CD4-positive, alpha-beta T cell (primary cell): ENCODE measurements around the gene OPTC. TPM values are rescaled to one million over a fixed set of nuclear protein-coding genes. Genes with fewer than 3 reads are reported as not detected.
A peak's percentile ranks its signal among the peaks of the same experiment; 100 is the strongest.

Source experiments
- ATAC-seq: fragments of 200-7000 bp; cut with Tn5 transposase; one replicate; pipeline ENCODE4 v1.10.0; 2022; ENCODE audit warnings: mild to moderate bottlenecking; ENCODE audit not compliant: poor library complexity
- CTCF ChIA-PET: fragments of 350-600 bp; sonication (Branson Sonifier 250); formaldehyde crosslinking; loops from one replicate; lab custom pipeline; 2021; ENCODE audit warnings: antibody characterized with exemption, inconsistent platforms; lab: Charles Lee
- POLR2A ChIA-PET: fragments of 350-600 bp; sonication (Branson Sonifier 250); formaldehyde crosslinking; loops from one replicate; lab custom pipeline; 2021; ENCODE audit warnings: antibody characterized with exemption, inconsistent platforms; lab: Charles Lee
- DNase-seq, 14 experiments: peaks; one replicate each; pipeline ENCODE4 v3.0.0-alpha.2; 2013 to 2020; ENCODE audit warnings: mixed read lengths in 2 of 14
- H3K27ac ChIP-seq, 2 donors: one replicate each; pipeline versions ENCODE4 v1.5.1 to v1.7.0; 2013; ENCODE audit warnings: low read length in 2 of 2, low read depth in 1 of 2, mild to moderate bottlenecking in 1 of 2
- H3K27me3 ChIP-seq, 2 experiments: 1 replicate in 1 of 2; 2 replicates in 1 of 2; pipeline versions ENCODE4 v1.6.1 to v1.7.0; 2013; ENCODE audit warnings: low read length in 2 of 2, control low read depth in 1 of 2, mild to moderate bottlenecking in 1 of 2, moderate library complexity in 1 of 2; ENCODE audit not compliant: insufficient read depth in 2 of 2, control insufficient read depth in 1 of 2
- H3K36me3 ChIP-seq: one replicate; pipeline ENCODE4 v1.6.1; 2013; ENCODE audit warnings: low read length, control low read depth; ENCODE audit not compliant: insufficient read depth
- H3K4me1 ChIP-seq: one replicate; pipeline ENCODE4 v1.6.1; 2013; ENCODE audit warnings: low read length, control low read depth; ENCODE audit not compliant: insufficient read depth
- H3K4me3 ChIP-seq: one replicate; pipeline ENCODE4 v1.5.1; 2013; ENCODE audit warnings: mild to moderate bottlenecking, low read length, moderate library complexity
- H3K9me3 ChIP-seq, 2 experiments: 1 replicate in 1 of 2; 2 replicates in 1 of 2; pipeline versions ENCODE4 v1.6.1 to v1.7.0; 2013; ENCODE audit warnings: low read length in 2 of 2, mild to moderate bottlenecking in 2 of 2, control low read depth in 1 of 2, moderate library complexity in 1 of 2; ENCODE audit not compliant: control insufficient read depth in 1 of 2, insufficient read depth in 1 of 2
- H3K27ac Mint-ChIP-seq: one replicate; pipeline ENCODE4 v1.8.0; 2020; ENCODE audit warnings: mixed read lengths
- H3K27me3 Mint-ChIP-seq: one replicate; pipeline ENCODE4 v1.8.0; 2021; ENCODE audit warnings: mixed read lengths
- H3K36me3 Mint-ChIP-seq: one replicate; pipeline ENCODE4 v1.8.0; 2021; ENCODE audit warnings: low read depth, mixed read lengths
- H3K4me1 Mint-ChIP-seq: one replicate; pipeline ENCODE4 v1.8.0; 2021; ENCODE audit warnings: low read depth, mixed read lengths
- H3K4me3 Mint-ChIP-seq: one replicate; pipeline ENCODE4 v1.8.0; 2020; ENCODE audit warnings: mild to moderate bottlenecking, mixed read lengths
- H3K9me3 Mint-ChIP-seq: one replicate; pipeline ENCODE4 v1.8.0; 2020; ENCODE audit warnings: mixed read lengths
- CTCF ChIP-seq: fragments of 200-600 bp; IDR thresholded peaks from one replicate; pipeline ENCODE4 v1.8.0; 2022; ENCODE audit warnings: antibody characterized with exemption, mild to moderate bottlenecking
- intact Hi-C, 2 experiments: fragments of 100-400 bp; cut with DNase I in 1 of 2; cut with micrococcal nuclease in 1 of 2; formaldehyde crosslinking; loops; one replicate each; pipeline versions ENCODE4 v1.15.1 to v1.9.0; 2023 to 2025; cut with DNase I, micrococcal nuclease
- total RNA-seq, 174 experiments: library from RNA in 2 of 174; stranded (reverse) in 2 of 174; gene quantifications; one replicate each; pipeline ENCODE4 v1.2.3 and lab custom pipeline; 2021 to 2026

The OPTC gene
- total RNA-seq, 2 experiments from 2014 or later: not detected

- peaks cover 5% of the 10 kb centered on the region for H3K4me1 ChIP-seq
- no peaks in the 10 kb centered on the region for H3K9me3 Mint-ChIP-seq
- TF ChIP-seq CTCF: no peak
- intact Hi-C loops: loop anchor here (1.0 to 10.0 kb wide), 6 partner anchors 121 to 861 kb away; no protein-coding TSS in a partner anchor
- no peak overlapping the region for H3K27ac Mint-ChIP-seq
- no peak overlapping the region for H3K27ac ChIP-seq
- H3K4me3 ChIP-seq: no peak overlapping the region
- no peak for DNase-seq
- no peaks in the 10 kb centered on the region for H3K36me3 Mint-ChIP-seq
- POLR2A ChIA-PET: no interaction called here
- no peaks in the 10 kb centered on the region for H3K27me3 Mint-ChIP-seq
- no peaks in the 10 kb centered on the region for H3K36me3 ChIP-seq
- CTCF ChIA-PET: interaction anchor here (1.0 to 2.7 kb wide), 10 partner anchors 111 to 625 kb away, joined by 3 to 17 read pairs (median 4); partner anchors contain the start of gene ATP2B4
- no peaks in the 10 kb centered on the region for H3K9me3 ChIP-seq
- H3K4me1 Mint-ChIP-seq: peaks cover 6% of the 10 kb centered on the region
- no peak for ATAC-seq
- H3K27me3 ChIP-seq: no peaks in the 10 kb centered on the region
- no peak overlapping the region for H3K4me3 Mint-ChIP-seq
These were observed 9.9 kb downstream of the OPTC start for GRCh38 chr1:203503836-203504235.

- H3K27ac ChIP-seq: no peak overlapping the region
- Mint-ChIP-seq H3K4me1 (peaks cover 6% of the 10 kb centered on the region), H3K27ac (no peak overlapping the region), H3K27me3 (no peaks in the 10 kb centered on the region), H3K9me3 (no peaks in the 10 kb centered on the region), H3K36me3 (no peaks in the 10 kb centered on the region), H3K4me3 (no peak overlapping the region)
- peak; percentile 81 for TF ChIP-seq CTCF
- peak; percentile 50 to 89 (median 72) for DNase-seq
- no peaks in the 10 kb centered on the region for H3K27me3 ChIP-seq
- H3K36me3 ChIP-seq: no peaks in the 10 kb centered on the region
- peaks cover 5% of the 10 kb centered on the region for H3K4me1 ChIP-seq
- H3K4me3 ChIP-seq: no peak overlapping the region
- peak; percentile 65 for ATAC-seq
- no peaks in the 10 kb centered on the region for H3K9me3 ChIP-seq
- ChIA-PET POLR2A (interaction anchor here (0.9 kb wide), 1 partner anchor 237 kb away, joined by 3 read pairs; no protein-coding TSS in a partner anchor), CTCF (interaction anchor here (0.6 to 2.5 kb wide), 10 partner anchors 108 to 624 kb away, joined by 3 to 17 read pairs (median 3); partner anchors contain the start of gene ATP2B4)
- intact Hi-C loops: loop anchor here (1.0 to 10.0 kb wide), 8 partner anchors 88 to 860 kb away; no protein-coding TSS in a partner anchor
These were observed 10.7 kb downstream of the OPTC start for GRCh38 chr1:203504400-203505250.

- Mint-ChIP-seq H3K36me3 (no peaks in the 10 kb centered on the region), H3K9me3 (no peaks in the 10 kb centered on the region), H3K4me1 (peaks cover 9% of the 10 kb centered on the region), H3K27me3 (no peaks in the 10 kb centered on the region), H3K4me3 (no peak overlapping the region), H3K27ac (no peak overlapping the region)
- Histone ChIP-seq H3K27ac (no peak overlapping the region), H3K9me3 (no peaks in the 10 kb centered on the region), H3K36me3 (no peaks in the 10 kb centered on the region), H3K4me3 (no peak overlapping the region), H3K27me3 (no peaks in the 10 kb centered on the region), H3K4me1 (peaks cover 5% of the 10 kb centered on the region)
- no peak for ATAC-seq
- intact Hi-C loops: loop anchor here (2.0 to 10.0 kb wide), 5 partner anchors 87 to 859 kb away; no protein-coding TSS in a partner anchor
- POLR2A ChIA-PET: no interaction called here
- no peak for DNase-seq
- no peak for TF ChIP-seq CTCF
- CTCF ChIA-PET: interaction anchor here (2.1 to 2.5 kb wide), 3 partner anchors 120 to 196 kb away, joined by 7 to 17 read pairs (median 16); partner anchors contain the start of gene ATP2B4
These were observed 11.7 kb downstream of the OPTC start for GRCh38 chr1:203505526-203506204.
